Endometrial microvascular endothelial cells (primary cell): ENCODE data around the gene ATF7IP. TPM values are rescaled to one million over a fixed set of nuclear protein-coding genes. Genes with fewer than 3 reads are reported as not detected.
"Not testable (repeated sequence)": the region's sequence is repeated elsewhere in the genome, so short reads cannot be mapped to it uniquely, and the experiment has no call there.

Experiments used
- in situ Hi-C: cut with HindIII; loops from 2 replicates; pipeline ENCODE4 v1.10.0; 2017; ENCODE audit warnings: low sequenced_read_pairs, low pct_unique_long_range_greater_than_20kb; ENCODE audit errors: inconsistent ontology term
- total RNA-seq: library from RNA; depleted of rRNA; stranded (reverse); fragments of >200 nt; gene quantifications from one replicate; pipeline ENCODE4 v1.2.3, GENCODE V29; 2015; ENCODE audit errors: inconsistent ontology term

Gene ATF7IP
- total RNA-seq, 1 donor from 2014 or later, result 21.9 TPM

- in situ Hi-C loops, result no loop called here
Measured at GRCh38 chr12:14403711-14404196, 38.3 kb downstream of the ATF7IP start.

- in situ Hi-C loops, result not testable (repeated sequence)
Measured at GRCh38 chr12:14405407-14405806, 39.9 kb downstream of the ATF7IP start.

- in situ Hi-C loops, result no loop called here
Measured at GRCh38 chr12:14408208-14408607, 42.7 kb downstream of the ATF7IP start.

GRCh38 chr12:14410177-14410576 is 44.7 kb downstream of the ATF7IP start:
- in situ Hi-C loops, result loop anchor here (10.0 kb wide), 1 partner anchor 155 kb away; no protein-coding TSS in a partner anchor

GRCh38 chr12:14410841-14411569 is 45.5 kb downstream of the ATF7IP start:
- in situ Hi-C loops, result loop anchor here (10.0 kb wide), 1 partner anchor 156 kb away; no protein-coding TSS in a partner anchor

GRCh38 chr12:14416658-14417057 is 51.2 kb downstream of the ATF7IP start:
- in situ Hi-C loops, result loop anchor here (10.0 kb wide), 1 partner anchor 162 kb away; no protein-coding TSS in a partner anchor

GRCh38 chr12:14417715-14418114 is 52.2 kb downstream of the ATF7IP start:
- in situ Hi-C loops, result loop anchor here (10.0 kb wide), 1 partner anchor 163 kb away; no protein-coding TSS in a partner anchor

GRCh38 chr12:14418451-14418890 is 53.0 kb downstream of the ATF7IP start:
- in situ Hi-C loops, result loop anchor here (10.0 kb wide), 1 partner anchor 164 kb away; no protein-coding TSS in a partner anchor

- in situ Hi-C loops, result no loop called here
Measured at GRCh38 chr12:14422516-14423230, 57.2 kb downstream of the ATF7IP start.

- in situ Hi-C loops, result no loop called here
Measured at GRCh38 chr12:14424545-14424944, 59.1 kb downstream of the ATF7IP start.

- in situ Hi-C loops, result no loop called here
Measured at GRCh38 chr12:14426792-14427191, 61.3 kb downstream of the ATF7IP start.

GRCh38 chr12:14427929-14428328 is 62.4 kb downstream of the ATF7IP start:
- in situ Hi-C loops, result no loop called here

GRCh38 chr12:14430394-14430986 is 65.0 kb downstream of the ATF7IP start:
- in situ Hi-C loops, result no loop called here

- in situ Hi-C loops, result no loop called here
Measured at GRCh38 chr12:14431975-14432374, 66.5 kb downstream of the ATF7IP start.

- in situ Hi-C loops, result no loop called here
Measured at GRCh38 chr12:14435627-14436026, 70.1 kb downstream of the ATF7IP start.

- in situ Hi-C loops, result no loop called here
Measured at GRCh38 chr12:14442221-14442881, 76.9 kb downstream of the ATF7IP start.

GRCh38 chr12:14443531-14443930 is 78.0 kb downstream of the ATF7IP start:
- in situ Hi-C loops, result no loop called here

- in situ Hi-C loops, result no loop called here
Measured at GRCh38 chr12:14450479-14450878, 85.0 kb downstream of the ATF7IP start.

GRCh38 chr12:14452336-14452735 is 86.9 kb downstream of the ATF7IP start:
- in situ Hi-C loops, result no loop called here
